HTERT RPE-1 (cell line): ENCODE results near the gene PCNX2.
"Not testable (repeated sequence)": the region's sequence is repeated elsewhere in the genome, so short reads cannot be mapped to it uniquely, and the experiment has no call there.

ENCODE experiments used
- in situ Hi-C: fragments of 300-500 bp; cut with MboI; formaldehyde crosslinking; loops from 4 replicates; pipeline ENCODE4 v1.14.3; 2020; ENCODE audit warnings: low sequenced_read_pairs

PCNX2 gene

GRCh38 chr1:233163696-233164095, 131.8 kb downstream of the PCNX2 start:
- in situ Hi-C loops, result no loop called here

GRCh38 chr1:233158322-233158721, 137.2 kb downstream of the PCNX2 start:
- in situ Hi-C loops, result no loop called here

- in situ Hi-C loops, result no loop called here
These were observed 138.3 kb downstream of the PCNX2 start for GRCh38 chr1:233157245-233157644.

- in situ Hi-C loops, result no loop called here
These were observed 143.7 kb downstream of the PCNX2 start for GRCh38 chr1:233151861-233152260.

- in situ Hi-C loops, result no loop called here
These were observed 151.1 kb downstream of the PCNX2 start for GRCh38 chr1:233144434-233144833.

GRCh38 chr1:233143241-233143640, 152.3 kb downstream of the PCNX2 start:
- in situ Hi-C loops, result no loop called here

- in situ Hi-C loops, result no loop called here
These were observed 154.6 kb downstream of the PCNX2 start for GRCh38 chr1:233140974-233141373.

GRCh38 chr1:233140499-233140898, 155.0 kb downstream of the PCNX2 start:
- in situ Hi-C loops, result no loop called here

- in situ Hi-C loops, result no loop called here
These were observed 156.5 kb downstream of the PCNX2 start for GRCh38 chr1:233138788-233139585.

- in situ Hi-C loops, result no loop called here
These were observed 159.7 kb downstream of the PCNX2 start for GRCh38 chr1:233135833-233136232.

- in situ Hi-C loops, result no loop called here
These were observed 163.1 kb downstream of the PCNX2 start for GRCh38 chr1:233132445-233132844.

- in situ Hi-C loops, result not testable (repeated sequence)
These were observed 166.5 kb downstream of the PCNX2 start for GRCh38 chr1:233129031-233129430.

- in situ Hi-C loops, result no loop called here
These were observed 168.4 kb downstream of the PCNX2 start for GRCh38 chr1:233127157-233127556.

- in situ Hi-C loops, result no loop called here
These were observed 172.7 kb downstream of the PCNX2 start for GRCh38 chr1:233122779-233123178.

GRCh38 chr1:233121947-233122559, 173.5 kb downstream of the PCNX2 start:
- in situ Hi-C loops, result no loop called here

GRCh38 chr1:233114860-233115259, 180.7 kb downstream of the PCNX2 start:
- in situ Hi-C loops, result no loop called here

GRCh38 chr1:233114159-233114558, 181.4 kb downstream of the PCNX2 start:
- in situ Hi-C loops, result no loop called here

GRCh38 chr1:233113009-233113879, 182.3 kb downstream of the PCNX2 start:
- in situ Hi-C loops, result no loop called here

GRCh38 chr1:233112186-233113008, 183.1 kb downstream of the PCNX2 start:
- in situ Hi-C loops, result no loop called here

GRCh38 chr1:233111731-233112130, 183.8 kb downstream of the PCNX2 start:
- in situ Hi-C loops, result no loop called here

GRCh38 chr1:233109096-233109495, 186.4 kb downstream of the PCNX2 start:
- in situ Hi-C loops, result no loop called here
